Measurements from ENCODE around the gene SYCE1.
"Not testable (repeated sequence)": the region's sequence is repeated elsewhere in the genome, so short reads cannot be mapped to it uniquely, and the experiment has no call there.

The SYCE1 gene, protein sequence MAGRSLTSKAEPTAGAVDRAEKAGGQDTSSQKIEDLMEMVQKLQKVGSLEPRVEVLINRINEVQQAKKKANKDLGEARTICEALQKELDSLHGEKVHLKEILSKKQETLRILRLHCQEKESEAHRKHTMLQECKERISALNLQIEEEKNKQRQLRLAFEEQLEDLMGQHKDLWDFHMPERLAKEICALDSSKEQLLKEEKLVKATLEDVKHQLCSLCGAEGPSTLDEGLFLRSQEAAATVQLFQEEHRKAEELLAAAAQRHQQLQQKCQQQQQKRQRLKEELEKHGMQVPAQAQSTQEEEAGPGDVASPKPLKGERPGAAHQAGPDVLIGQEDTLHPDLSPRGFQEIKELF

DNA sequence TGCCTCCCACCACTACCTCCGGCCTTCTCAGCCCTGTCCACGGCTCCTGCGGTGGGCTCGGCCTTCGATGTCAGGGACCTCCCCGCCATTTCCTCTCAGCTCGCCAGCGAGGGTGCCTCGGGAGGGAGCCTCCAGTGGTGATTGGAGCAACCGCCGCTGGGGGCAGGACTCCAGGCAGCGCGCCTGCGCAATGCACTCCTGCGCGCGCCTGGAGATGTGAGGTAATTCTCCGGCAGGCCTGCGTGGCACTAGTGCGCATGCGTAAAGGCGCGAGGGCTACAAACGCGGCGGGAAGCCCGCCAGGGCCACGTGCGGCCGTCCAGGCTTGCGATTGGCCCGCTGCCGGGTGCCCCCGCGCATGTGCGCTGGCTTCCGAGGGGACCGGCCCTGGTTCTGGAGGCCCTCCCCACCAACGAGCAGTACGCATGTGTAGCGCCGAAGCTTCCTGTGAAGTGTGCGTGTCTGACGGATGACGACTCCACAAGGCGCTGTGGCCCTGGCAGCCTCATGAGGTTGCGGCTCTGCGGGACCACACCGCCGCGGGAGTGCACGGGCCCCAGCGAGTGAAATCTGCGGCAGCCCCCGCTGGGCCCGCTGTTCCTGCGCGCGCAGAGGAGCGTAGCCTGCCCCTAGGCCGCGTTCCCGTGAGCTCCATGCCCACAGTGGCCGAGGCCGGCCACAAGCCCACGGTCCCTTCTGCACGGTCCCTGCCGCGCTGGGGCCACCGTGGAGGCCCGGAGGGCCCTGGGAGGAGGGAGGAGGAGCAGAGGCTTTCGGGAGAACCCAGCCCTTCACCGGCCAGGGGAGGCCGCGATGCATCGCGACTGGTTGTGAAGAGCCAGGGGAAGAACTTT, at the start of gene SYCE1:
TSS of gene SYCE1 (minus strand) at position 143 of the 854 bp plus-strand sequence. CDS start at position 89, 54 bp downstream.
- no peak for DNase-seq (ENCODE audit: low read depth in 2 of 2)

DNA sequence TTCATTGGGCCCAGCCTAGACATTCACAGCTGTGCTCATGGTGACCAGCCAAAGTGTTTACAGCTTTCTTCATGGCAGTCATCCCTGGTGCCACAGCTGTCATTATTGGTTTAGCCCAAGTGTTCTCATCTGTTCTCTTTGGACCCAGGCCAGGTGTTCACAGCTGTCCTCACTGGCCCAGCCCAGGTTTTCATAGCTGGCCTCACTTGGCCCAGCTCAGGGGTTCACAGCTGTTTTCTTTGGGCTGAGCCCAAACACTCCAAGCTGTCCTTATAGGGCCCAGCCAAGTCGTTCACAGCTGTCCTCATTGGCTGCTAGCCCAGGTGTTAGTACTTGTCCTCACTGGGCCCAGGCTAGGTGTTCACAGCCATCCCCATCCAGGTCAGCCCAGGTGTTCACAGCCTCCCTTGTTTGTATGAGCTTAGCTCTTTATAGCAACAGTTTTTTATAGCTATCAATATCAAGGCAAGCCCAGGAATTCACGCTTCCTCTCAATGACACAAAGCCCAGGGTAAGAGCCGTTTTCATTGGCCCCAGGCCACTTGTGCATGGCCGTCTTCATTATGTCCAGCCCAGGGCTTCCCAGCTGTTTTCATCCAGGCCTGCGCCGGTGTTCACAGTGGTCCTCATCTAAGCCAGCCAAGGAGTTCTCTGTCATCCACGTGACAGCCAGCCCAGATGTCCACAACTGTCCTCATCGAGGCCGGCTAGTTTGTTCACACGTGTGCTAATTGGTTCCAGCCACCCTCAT, 49.6 kb upstream of the SYCE1 start:
- no peak for DNase-seq (ENCODE audit: low read depth in 2 of 2)

DNA sequence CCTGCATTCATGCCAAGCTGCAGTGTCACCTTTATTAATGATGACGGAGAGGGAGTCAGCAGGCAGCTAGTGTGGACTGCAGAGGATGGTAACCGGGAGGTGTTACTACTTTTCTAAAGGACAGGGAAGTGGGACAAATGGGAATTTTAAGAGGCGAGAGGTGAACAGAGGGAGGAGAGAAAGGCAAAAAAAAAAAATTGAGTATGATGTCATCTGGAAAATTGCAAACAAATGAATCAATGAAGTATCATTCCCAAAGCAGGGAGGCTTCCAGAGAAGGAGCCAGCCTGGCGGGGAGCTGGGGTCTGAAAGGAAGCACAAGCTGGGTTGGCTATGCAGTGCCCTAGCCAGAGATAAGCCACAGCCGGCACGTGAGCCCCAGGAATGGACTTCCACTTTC, 48.3 kb upstream of the SYCE1 start:
- DNase-seq (ENCODE audit: low read depth in 2 of 2): no peak

DNA sequence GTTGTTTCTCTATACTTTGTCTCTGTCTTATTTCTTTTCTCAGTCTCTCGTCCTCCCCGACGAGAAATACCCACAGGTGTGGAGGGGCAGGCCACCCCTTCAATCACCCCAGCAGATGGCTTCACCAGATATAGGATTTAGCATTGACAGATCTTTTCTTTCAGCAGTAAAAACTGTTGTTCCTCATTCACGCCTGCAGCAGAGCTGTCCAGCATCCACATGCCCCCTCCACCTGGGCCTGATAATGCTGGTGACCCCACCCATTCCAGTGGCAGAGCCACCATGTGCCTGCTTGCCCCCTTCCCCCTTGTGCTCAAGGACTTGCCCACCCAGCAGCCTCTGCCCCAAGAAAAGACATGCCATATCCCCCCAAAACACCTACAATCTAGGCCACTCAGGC, 45.7 kb upstream of the SYCE1 start:
- no peak for DNase-seq (ENCODE audit: low read depth in 2 of 2)

DNA sequence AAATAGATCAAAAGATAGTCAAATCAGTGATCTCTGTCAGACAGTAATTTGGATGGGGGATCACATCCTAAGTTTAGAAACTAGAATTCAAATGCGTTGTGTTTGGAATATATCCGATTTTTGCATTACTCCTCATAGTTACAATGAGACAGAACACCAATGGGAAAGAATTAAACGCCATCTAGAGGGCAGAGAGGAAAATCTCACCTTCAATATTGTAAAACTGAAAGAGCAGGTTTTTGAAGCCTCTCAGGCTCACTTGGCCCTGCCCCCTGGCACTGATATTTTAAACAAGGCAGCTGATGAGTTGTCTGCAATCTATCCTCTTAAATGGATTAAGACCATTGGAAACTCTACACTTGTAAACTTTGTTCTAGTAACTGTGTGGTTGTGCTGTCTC, 43.5 kb upstream of the SYCE1 start:
- no peak for DNase-seq (ENCODE audit: low read depth in 2 of 2)

DNA sequence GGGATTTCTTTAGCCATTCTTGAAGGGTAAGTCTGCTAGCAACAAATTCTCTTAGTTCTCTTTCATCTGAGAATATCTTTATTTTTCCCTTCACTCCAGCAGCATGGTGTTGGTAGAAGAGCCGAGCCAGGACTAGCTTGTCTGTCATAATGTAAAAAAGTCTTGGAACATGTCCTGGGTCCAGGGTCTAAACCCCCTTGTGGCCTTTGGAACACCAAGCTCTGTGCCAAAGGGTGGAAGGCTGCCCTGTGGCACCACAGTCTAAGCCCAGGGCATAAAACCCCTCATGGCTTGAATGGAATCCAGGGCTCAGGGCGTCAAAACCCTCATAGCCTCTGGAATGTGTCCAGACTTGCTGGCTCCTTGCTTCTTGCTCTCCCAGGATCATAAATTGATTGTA, 38.1 kb upstream of the SYCE1 start:
- not testable (repeated sequence) for DNase-seq (ENCODE audit: low read depth in 2 of 2)

DNA sequence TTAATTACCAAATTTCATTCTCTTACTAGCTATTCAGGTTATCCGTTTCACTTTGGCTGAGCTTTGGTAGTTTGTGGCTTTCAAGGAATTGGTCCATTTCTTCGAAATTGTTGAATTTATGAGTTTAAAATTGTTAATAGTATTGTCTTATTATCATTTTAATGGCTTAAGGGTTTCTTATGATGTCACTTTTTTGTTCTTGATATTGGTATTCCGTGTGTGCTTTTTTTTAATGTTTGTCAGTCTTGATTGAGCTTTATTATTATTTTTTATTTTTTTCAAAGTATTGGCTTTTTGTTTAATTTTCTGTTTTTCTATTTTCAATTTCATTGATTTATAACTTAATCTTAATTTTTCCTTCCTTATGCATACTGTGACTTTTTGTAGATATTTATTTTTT, 35.3 kb upstream of the SYCE1 start:
- DNase-seq (ENCODE audit: low read depth in 2 of 2): no peak

DNA sequence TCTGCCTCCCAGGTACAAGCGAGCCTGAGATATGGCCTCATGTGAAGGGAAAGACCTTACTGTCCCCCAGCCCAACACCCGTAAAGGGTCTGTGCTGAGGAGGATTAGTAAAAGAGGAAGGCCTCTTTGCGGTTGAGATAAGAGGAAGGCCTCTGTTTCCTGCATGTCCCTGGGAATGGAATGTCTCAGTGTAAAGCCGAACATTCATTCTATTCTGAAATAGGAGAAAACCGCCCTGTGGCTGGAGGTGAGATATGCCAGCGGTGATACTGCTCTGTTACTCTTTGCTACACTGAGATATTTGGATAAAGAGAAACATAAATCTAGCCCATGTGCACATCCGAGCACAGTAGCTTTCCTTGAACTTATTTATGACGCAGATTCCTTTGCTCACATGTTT, 34.5 kb upstream of the SYCE1 start:
- DNase-seq (ENCODE audit: low read depth in 2 of 2): not testable (repeated sequence)

DNA sequence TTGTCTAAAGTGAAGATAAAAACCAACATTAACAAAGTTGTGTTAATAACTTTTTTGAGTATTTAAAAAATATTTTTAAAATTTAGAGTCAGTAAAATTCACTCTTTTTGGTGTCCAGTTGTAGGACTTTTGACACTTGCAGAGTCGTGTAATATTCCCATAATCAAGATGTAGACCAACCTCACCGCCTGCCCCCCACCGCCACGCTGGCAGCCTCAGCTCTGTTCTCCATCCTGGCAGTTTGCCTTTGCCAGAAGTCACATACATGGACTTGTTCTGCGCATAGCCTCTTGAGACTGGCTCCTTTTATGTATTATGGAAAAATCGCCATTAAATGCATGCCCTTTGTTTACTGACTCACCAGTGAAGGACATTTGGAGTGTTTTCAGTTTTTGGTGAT, 27.3 kb upstream of the SYCE1 start:
- no peak for DNase-seq (ENCODE audit: low read depth in 2 of 2)

DNA sequence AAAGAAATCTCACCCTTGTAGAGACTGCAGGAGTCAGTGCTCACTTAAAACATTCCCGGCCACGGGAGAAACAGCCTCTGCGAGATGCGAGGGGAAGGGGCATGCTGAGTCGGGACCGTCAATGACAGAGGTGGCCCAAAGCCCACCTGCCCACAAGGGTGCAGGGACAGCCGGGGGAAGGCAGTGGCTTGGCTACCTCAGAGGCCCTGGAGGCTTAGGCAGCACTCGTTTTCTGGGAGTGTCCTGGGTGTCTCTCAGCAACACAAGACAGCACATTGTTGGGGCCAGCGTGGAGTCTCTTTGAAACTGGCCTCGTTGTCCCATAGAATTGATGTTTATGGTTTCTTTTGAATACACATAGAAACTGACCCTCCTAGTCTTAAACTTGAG, 25.6 kb upstream of the SYCE1 start:
- no peak for DNase-seq (ENCODE audit: low read depth in 2 of 2)

DNA sequence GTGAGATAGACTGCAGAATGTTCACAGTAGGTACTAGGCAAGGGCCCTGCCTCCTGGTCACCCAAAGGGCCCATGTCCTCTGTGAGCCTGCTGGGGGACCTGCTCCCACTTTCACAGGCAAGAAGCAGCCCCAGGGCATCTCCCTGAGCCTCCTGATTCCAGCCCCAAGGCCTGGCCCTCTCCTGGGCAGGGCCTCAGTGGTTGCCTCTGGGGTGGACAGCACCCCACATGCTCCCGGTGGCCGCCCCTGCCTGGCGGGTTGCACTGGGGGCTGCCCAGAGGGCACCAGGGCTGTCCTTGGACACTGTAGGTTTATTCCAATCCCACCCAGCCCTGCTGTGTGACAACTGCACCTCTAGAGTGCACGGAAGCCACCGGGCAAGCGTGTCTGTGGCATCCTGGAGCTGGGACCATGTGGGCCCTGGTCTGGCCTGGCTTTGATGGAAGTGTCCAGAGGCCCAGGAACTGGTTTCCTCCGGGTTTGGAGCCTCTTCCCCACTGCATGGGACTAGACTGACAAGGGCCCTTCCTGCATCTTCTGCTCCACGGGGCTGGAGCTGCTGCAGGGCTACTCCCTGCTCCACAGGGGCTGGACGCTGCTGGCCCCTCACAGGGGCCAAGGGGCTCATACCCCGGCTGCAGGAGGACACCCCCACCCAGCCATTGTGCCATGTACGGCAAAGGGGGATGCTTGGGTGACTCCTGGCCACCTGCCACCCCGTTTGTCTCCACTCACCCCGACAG, 25.0 kb upstream of the SYCE1 start:
- DNase-seq (ENCODE audit: low read depth in 2 of 2): no peak

DNA sequence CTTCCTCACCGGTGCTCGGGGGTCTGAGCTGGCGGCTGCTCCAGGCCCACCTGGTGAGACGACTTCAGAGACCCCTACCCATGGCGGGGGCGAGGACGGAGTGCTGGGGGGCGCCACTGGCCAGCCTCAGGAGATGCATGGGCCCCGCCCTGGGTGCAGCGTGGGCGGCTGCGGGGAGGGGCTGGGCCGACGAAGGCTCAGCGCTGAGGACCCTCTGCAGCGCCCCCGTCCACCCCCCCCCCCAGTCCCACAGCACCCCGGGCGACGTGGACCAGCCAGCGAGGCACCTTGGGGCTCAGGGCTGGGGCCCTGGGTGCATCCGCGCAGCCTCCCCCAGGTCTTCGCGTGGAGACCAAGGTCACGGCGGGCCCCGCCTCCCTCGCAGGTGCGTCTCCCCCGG, 11.7 kb upstream of the SYCE1 start:
- DNase-seq (ENCODE audit: low read depth in 2 of 2): not testable (repeated sequence)

DNA sequence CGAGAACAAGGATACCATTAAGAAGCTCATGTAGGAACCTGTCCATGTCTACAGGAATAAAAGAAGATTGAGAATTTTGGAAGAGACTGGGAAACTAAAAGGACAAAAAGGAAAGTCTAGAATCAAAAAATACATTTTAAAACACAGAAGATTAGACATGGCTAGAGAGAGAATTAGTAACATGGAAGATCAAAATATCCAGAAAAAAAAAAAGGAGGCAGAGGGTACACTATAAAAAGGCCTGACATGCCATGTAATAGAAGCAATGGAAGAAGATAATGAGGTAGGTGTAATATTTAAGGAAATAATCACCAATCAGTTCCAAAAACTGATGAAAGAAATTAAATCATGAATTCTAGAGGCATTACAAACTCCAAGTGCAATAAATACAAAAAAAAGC, 8.1 kb upstream of the SYCE1 start:
- DNase-seq (ENCODE audit: low read depth in 2 of 2): not testable (repeated sequence)

DNA sequence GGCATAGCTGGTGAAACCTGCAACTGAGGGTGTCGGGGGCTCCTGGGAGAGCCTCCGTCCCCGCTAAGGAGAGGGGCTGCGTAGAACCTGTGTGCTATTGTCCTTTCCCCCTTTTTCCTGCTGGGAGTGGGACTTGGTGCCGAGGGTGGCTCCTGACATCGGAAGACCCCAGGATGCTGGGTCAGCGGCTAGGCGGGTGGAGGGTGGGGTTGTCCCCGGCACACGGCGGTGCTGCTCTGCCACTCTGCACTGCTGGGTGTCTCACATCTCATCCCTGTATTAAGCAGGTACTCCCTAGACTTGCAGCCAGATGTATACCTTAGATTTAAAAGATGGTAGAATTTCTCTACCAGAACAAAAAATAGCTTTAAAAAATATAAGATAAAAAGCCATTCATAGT, 6.7 kb upstream of the SYCE1 start:
- not testable (repeated sequence) for DNase-seq (ENCODE audit: low read depth in 2 of 2)

DNA sequence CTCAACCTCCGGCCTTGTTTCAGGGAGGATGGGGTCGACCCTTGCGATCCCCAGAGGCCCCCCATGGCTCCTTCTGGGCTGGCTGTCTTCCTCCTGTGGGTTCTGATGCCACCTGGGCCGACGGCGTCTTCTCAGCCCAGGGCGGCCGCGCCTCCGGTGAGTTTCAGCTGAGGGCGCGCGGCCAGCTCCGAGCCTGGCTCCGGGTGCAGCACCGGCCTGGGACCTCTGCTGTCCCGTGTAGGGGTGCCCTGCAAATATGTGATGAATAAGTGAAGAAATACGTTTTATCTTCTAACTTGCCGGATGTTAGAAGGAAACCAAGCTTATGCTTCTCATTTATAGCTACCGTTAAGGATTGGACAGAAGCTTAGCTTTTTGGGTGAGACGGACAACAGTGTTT, 4.4 kb upstream of the SYCE1 start:
- not testable (repeated sequence) for DNase-seq (ENCODE audit: low read depth in 2 of 2)

DNA sequence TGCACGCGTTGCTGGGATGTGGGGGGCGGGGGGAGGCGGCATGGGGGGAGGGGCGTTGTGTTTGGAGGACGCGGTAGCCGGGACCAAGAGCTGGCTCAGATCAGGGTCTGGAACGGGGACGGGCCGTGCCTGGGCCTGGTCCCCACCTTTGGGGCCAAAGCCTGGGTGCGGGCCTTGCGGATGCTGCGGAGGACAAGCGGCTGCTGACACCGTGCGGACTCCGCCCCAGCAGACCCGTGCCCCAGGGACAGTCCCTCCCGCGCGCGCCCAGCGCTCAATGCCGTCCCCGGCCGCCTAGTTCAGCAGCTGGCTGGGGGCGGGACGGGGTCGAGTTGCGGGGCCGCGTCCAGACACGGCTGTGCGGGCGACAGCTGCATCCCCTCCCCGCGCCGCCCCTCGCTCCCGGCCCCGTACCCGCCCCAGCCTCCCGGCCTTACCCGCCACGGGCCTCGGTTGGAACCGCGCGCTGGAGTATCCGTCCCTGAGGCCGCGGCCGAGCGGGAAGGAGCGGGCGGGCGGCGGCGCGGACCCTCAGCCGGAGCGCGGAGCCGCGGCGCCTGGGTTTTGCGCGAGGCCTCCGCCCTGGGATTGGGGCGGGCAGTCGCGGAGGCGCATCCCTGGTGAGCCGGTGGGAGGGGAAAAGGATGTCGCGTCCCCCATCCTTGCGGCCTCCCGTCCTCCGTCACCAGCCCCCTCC, 3.6 kb upstream of the SYCE1 start:
- DNase-seq (ENCODE audit: low read depth in 2 of 2): not testable (repeated sequence)

DNA sequence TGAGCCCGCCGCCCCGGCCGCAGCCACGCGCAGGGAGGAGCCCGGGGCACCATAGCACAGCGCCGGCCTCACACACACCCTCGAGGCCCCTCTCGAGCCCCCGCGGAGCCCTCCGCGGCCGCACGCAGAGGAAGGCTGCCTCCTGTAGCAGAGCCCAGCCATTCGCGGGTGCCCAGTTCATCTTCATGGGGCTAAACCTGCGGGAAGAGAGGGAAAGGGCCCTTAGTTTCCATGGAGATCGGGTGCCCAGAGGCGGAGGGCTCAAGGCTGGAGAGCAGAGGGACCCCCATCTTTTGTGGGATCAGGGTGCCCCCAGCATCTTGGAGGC, 2.9 kb upstream of the SYCE1 start:
- DNase-seq (ENCODE audit: low read depth in 2 of 2): no peak

DNA sequence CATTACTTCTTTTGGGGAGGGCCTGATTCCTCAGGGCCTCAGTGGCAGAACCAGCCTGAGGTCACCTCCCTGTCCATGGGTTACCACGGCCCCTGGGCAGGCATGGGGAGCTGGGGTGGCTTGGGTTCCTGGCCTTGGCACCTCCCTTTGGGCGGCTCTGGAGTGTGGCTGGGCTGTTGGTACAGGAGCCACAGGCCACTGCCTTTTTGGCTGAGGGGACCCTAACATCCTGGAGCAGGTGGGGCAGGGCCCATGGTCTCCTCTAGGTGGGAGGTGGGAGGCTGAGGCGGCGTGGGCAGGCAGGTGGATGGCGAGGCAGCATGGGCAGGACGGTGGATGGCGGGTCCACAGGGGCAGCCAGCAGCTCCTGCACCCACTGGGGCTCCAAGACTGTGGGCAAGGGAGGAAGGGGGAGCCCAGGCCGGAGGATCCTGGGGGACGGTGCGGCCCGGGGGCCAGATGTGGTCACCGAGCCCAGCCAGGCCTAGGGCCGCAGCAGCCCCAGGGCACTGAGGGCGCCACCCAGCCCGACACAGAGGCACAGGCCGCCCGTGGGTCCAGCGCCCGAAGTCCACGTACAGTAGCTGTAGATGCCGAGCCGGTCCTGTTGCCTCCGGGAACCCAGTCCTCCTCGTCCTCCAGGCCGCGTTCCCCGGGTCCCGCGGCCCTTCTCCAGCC, 2.4 kb upstream of the SYCE1 start:
- no peak for DNase-seq (ENCODE audit: low read depth in 2 of 2)

DNA sequence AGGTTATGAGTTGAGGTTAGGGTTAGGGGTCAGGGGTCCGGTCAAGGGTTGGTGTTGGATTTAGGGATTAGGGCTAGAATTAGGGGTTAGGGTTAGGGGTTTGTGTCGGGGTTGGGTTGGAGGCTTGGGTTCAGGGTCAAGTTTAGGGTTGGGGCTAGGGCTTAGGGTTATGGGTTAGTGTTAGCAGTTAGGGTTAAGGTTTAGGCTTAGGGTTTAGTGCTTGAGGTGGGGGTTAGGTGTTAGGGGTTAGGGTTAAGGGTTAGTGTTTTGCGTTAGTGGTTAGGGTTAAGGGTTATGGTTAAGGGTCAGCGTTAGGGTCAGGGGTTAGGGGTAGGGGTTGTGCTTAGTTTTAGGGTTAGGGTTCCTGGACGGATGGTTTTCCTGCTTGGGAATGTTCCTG, 1.7 kb upstream of the SYCE1 start:
- no peak for DNase-seq (ENCODE audit: low read depth in 2 of 2)

DNA sequence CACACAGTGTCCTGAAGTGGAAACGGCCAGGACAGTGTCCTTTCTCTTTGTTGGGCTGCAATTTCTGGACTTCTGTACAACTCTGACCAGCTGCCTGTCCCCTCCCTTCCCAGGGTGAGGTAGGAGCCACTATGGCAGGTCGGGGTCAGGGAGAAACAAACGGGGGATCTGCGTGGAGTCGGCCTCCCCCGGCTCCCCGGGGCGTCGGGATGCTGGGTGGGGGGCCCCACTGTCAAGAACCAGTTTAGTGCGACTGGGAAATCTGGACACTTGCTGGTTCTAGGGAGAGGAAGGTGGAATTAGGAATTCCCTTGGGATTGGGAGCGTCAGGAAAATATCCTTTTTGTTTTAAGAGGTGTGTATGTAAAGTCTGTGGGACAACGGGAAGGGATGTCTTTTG, 567 bp downstream of the SYCE1 start:
- DNase-seq (ENCODE audit: low read depth in 2 of 2): no peak

DNA sequence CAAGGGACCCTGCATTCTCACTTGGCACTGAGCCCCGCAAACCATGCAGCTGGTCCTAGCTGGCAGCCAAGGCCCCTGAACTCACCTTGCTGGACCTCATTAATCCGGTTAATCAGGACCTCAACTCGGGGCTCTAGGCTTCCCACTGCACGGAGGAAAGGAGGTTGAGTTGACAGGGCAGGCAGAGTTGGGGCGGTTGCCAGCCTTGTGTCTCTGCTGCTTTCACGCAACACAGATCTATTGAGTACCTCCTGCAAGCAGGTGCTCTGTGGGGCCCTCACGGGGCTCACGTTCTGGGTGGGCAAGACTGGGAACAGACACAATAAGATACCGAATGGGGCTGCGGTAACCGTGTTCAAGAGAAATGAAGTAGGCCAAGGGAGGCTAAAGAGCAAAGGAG, 6.2 kb downstream of the SYCE1 start:
- DNase-seq (ENCODE audit: low read depth in 2 of 2): no peak

All from stimulated activated CD4-positive, alpha-beta T cell treated with anti-CD3 and anti-CD28 coated beads, Interleukin-15, amount 100 ng/mL, for 48 hours (primary cell).